ACHN (cell line): ENCODE results near the gene MRPL54.
"Not testable (repeated sequence)": the region's sequence is repeated elsewhere in the genome, so short reads cannot be mapped to it uniquely, and the experiment has no call there.

Source experiments
- DNase-seq: peaks from one replicate; pipeline ENCODE4 v3.0.0-alpha.2; 2015
- in situ Hi-C: cut with HindIII; loops from 2 replicates; pipeline ENCODE4 v1.10.0; 2017; ENCODE audit warnings: low sequenced_read_pairs, low pct_ligation_motif_present, low pct_unique_long_range_greater_than_20kb

Gene MRPL54

GRCh38 chr19:3801412-3802096 is 39.1 kb downstream of the MRPL54 start:
- DNase-seq = no peak
- in situ Hi-C loops = no loop called here

- in situ Hi-C loops = no loop called here
- no peak for DNase-seq
These were observed 40.8 kb downstream of the MRPL54 start for GRCh38 chr19:3803114-3803888.

DNA sequence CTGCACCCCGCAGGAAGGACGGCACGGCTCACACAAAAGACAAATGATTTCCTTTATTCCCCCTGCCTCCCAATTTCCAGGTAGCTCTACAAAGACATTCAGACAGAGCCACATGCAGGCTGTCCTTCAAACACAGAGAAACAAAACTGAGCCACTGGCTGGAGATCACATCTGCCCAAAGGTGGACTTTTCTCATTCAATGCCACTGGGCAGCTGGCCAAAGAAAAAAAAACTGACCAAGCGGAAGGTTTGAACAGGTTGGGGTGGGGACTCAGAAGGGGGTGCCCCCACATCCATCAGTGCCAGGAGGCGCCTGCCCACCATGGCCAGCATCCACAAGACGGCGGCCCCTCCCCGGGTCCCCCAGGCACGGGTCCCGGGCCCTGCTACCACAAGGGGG is 41.5 kb downstream of the MRPL54 start:
- in situ Hi-C loops = no loop called here
- DNase-seq = no peak

DNA sequence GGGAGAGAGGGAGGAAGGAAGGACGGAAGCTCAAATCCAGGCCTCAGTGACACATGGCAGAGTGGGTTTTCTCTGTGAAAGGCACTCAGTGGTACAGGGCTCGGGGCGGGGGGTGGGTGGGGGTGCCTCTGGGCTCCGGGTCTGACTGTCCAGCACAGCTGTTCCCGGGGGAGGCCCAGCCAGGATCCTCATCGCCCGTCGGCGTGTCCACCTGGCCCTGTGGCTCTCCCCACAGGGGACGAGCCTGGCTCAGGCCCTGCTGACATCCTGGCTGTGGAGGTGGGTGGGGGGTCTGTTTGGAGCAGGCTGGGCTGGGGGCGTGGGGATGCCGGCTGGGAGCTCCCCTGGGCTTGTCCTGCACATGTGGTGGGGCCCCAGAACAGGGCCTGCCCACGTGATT is 41.9 kb downstream of the MRPL54 start:
- DNase-seq = no peak
- in situ Hi-C loops = no loop called here

DNA sequence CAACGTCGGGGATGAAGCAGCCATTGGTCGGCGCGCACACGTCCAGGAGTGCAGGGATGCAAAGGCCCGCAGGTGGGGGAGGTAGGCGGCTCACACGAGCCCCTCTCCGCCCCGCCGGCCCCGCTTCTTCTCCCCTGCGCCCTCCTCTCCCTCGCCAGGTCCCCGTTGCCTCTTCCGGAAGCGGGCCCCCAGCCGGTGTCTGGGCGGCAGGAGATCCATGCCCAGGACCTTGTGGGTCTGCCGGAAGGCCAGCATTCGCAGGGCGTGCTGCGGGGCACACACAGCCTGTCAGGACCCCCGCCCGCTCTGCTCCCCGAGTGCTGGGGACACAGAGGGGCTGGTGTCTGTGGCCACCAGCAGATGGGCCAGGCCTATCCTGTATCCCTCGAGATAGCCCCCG is 43.4 kb downstream of the MRPL54 start:
- no peak for DNase-seq
- in situ Hi-C loops = no loop called here

DNA sequence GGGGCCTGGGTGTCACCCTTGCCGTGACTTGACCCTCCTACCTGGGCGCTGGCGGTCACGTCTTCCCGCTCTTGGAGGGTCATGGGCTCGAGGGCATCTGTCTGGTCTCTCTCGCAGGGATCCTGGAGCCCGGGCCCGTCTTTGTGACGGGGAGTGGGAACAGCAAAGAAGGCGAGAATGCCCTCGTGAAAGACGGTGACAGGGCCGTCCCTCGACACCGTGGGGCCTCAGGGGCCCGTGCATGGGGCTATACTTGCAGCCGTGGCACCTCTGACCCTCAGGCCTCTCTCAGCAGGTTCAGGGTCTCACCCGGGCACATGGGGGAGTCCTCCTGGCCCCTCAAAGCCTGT is 44.6 kb downstream of the MRPL54 start:
- in situ Hi-C loops = no loop called here
- no peak for DNase-seq

DNA sequence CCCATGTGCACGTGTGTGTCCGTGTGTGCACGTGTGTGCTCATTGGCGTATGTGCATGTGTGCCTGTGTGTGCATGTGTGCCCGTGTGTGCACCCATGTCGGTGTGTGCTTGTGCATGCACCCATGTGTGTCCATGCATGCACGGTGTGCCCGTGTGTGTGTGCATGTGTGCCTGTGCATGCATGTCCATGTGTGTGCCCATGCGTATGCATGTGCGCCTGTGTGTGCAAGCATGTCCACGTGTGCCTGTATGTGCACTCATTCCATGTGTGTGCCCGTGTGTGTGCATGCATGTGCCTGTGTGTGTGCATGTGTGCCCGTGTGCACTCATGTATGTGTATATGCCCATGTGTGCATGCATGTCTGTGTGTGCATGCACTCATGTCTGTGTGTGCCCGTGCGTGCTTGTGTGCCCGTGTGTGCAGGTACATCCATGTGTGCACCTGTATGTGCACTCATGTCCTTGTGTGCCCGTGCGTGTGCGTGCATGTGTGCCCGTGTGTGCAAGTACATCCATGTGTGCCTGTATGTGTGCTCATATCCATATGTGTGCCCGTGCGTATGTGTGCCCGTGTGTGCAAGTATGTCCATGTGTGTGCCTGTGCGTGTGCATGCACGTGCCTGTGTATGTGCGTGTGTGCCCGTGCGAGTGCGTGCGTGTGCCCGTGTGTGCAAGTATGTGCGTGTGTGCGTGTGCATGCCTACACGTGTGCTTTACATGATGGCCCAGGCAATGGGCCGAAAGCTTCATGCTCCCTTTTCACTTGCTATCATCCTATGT is 45.3 kb downstream of the MRPL54 start:
- DNase-seq = no peak
- in situ Hi-C loops = no loop called here

- no peak for DNase-seq
- in situ Hi-C loops = no loop called here
These were observed 46.1 kb downstream of the MRPL54 start for GRCh38 chr19:3808420-3809143.

- in situ Hi-C loops = no loop called here
These were observed 47.6 kb downstream of the MRPL54 start for GRCh38 chr19:3809881-3810707.

DNA sequence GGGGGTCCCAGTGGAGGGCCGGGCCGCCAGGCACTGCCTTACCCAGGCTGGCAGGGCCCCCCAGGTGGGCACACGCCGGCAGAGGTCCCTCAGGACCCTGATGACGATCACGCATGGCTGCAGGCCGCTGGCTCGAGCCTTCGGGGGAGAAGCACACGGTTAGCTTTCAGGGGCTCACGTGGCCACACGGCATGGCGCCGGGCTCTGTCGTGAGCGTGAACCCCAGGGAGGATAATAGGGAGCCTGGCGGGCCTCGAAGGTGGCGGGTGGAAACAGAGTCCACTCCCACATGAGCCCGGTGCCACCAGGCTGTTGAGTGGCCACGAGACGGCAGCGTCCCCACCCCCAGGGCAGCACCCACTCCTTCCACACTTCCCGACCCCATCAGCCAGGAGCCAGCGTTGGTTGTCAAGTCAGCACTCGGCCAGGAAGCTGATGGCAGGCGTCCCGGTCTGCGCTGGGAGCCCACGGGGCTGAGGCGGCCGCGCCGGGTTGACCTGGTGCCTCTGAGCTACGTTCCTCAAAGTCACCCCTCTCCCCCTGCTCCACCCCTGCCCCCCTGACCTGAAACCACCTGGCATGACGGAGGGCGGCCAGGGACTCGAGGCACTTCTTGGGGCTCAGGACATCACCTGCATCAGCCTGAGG is 48.4 kb downstream of the MRPL54 start:
- DNase-seq = no peak
- in situ Hi-C loops = no loop called here

More at GRCh38 chr19:3809881-3810707, 47.6 kb downstream of the MRPL54 start:
- no peak for DNase-seq

DNA sequence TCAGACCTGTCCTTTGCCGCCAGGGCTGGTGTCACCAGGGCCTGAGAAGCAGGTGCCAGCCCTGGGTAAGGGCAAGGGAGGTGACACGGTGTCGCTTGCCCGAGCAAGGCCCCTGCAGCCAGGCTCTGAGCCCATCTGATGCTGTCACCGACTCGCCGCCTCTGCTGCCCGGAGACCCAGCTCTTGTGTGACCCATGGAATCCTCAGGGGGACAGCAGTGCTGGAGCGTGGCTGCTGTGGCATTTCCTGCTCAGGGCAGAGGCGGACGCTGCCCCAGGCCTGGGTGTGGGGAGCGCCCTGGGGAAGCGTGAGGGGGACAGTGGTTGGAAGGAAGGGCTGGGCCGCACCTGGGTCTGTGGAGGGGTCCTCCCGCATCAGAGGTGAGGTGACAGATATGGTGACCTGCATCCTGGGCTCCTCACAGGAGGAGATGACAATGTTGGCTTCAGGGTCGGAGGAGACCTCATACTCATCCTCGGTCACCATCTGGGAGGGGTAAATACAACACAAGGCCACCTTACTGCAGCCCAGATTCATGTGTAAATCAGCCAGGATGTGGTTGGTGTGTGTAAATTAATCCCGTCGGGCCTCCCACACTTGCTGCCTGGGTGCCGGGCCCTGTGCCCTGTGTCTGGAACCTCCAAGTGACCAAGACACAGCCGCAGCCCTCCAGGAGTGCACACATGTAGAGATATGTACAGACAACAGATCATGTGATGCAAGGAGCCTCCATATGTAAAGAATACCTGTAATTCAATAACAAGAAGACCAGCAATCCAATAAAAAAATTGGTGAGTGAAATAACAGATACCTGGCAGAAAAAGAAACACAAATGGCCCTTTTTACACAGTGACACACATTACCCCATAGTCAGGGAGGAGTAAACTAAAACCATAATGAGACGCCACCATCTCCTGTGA is 51.3 kb downstream of the MRPL54 start:
- in situ Hi-C loops = no loop called here
- DNase-seq = no peak

DNA sequence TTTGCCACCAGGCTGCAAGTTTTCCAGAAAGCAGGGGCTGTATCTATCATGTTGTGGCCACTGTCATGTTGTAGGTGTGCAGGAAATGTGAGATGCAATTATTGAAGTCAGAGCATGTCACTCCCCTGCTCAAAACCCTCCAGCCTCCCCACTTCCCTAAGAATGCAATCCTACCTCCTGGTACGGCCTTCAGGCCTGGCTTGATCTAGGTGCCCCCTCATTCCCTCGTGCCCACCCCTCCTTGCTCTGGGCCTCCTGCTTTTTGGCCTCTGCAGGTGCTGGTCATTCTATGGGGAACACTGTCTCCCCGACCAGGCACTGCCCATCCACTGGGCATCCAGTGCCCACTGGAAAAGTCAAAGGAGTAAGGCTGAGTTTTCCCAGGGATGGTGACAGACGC is 52.2 kb downstream of the MRPL54 start:
- in situ Hi-C loops = no loop called here
- DNase-seq = no peak

GRCh38 chr19:3816148-3816547 is 53.7 kb downstream of the MRPL54 start:
- DNase-seq, in situ Hi-C loops: not testable (repeated sequence)

DNA sequence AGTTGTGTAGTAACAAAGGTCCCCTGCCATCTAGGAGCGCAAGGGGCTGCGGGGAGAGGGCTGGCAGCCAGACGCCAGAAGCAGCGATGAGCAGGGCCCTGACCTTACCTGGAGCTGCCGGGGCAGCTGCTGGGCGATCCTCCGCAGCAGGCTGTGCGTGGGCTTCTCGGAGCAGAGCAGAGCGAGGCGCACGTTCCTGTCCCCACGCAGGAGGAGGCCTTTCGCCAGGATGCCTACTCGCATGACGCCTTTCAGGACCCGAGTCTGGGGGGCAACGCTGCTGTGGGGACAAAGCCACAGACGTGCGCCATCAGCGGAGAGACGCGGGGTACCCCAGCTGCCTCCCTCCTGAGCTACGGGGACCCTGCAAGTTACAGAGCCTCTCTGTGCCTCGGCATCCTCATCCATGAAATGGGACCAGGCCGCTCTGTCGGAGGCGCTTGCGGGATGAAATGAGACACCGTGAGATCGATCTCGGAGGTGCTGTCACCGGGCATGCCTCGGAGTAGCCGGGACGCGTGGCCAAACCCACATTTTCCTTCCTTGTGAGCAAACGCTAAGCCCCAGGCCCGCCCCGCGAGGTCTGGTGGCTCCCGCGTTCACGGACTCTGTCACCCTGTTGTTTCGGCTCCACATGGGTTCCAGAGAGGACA is 54.2 kb downstream of the MRPL54 start:
- no peak for DNase-seq
- in situ Hi-C loops = no loop called here
